Stimulated activated CD8-positive, alpha-beta memory T cell treated with anti-CD3 and anti-CD28 coated beads, Interleukin-7, amount 100 ng/mL, for 48 hours (primary cell): ENCODE measurements around the gene BORCS6.

Experiments used
- DNase-seq, 2 donors: peaks; one replicate each; pipeline ENCODE4 v3.0.0-alpha.2; 2020; ENCODE audit warnings: low read depth in 1 of 2; ENCODE audit errors: extremely low read depth in 1 of 2

Gene BORCS6

DNA sequence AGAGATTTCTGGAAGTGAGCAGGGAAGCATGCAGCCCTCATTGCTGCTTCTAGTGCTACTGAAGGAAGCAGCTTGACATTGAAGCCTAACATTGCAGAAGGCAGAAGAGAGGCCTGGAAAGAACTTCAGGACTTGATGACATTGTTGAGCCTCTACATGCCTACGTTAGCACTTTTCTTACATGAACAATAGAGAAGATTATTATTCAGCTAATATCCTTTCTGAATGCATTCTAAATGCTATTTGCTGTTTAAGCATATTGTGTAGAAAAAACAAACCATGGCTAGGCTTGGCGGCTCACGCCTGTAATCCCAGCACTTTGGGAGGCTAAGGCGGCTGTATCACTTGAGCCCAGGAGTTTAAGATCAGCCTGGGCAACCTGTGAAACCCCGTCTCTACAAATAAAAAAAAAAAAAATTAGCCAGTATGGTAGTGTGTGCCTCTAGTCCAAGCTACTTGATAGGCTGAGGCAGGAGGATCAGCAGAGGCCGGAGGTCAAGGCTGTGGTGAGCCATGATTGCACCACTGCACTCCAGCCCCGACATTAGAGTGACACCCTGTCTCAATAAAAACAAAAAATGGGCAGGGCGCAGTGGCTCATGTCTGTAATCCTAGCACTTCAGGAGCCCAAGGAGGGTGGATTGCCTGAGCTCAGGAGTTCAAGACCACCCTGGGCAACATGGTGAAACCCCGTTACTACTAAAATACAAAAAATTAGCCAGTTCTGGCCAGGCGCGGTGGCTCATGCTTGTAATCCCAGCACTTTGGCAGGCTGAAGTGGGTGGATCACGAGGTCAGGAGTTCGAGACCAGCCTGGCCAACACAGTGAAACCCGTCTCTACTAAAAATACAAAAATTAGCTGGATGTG lies 22.6 kb upstream of the BORCS6 start:
- no peak for DNase-seq

DNA sequence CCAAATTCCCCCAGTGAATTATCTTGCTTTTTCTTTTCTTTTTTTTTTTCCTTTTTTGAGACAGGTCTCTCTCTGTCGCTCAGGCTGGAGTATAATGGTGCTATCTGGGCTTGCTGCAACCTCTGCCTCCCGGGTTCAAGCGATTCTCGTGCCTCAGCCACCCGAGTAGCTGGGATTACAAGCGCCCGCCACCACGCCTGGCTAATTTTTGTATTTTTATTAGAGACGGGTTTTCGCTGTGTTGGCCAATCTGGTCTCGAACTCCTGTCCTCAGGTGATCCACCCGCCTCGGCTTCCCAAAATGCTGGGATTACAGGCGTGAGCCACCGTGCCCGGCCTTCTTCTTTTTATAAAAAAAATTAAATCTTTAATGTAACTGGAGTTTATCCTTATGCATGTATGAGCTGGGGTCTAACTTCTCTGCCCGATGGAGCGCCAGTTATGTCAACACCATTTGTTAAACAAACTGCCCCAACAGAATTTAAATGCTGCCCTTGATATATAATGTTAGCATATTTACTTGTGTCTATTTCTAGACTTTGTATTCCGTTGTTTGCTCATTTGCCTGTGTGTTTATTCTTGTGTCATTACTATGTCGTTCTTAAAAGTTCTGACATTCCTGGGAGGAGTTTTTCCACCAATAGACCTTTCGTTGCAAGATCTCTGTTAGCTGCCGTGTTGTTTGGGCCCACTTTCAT lies 20.9 kb upstream of the BORCS6 start:
- DNase-seq, result no peak

DNA sequence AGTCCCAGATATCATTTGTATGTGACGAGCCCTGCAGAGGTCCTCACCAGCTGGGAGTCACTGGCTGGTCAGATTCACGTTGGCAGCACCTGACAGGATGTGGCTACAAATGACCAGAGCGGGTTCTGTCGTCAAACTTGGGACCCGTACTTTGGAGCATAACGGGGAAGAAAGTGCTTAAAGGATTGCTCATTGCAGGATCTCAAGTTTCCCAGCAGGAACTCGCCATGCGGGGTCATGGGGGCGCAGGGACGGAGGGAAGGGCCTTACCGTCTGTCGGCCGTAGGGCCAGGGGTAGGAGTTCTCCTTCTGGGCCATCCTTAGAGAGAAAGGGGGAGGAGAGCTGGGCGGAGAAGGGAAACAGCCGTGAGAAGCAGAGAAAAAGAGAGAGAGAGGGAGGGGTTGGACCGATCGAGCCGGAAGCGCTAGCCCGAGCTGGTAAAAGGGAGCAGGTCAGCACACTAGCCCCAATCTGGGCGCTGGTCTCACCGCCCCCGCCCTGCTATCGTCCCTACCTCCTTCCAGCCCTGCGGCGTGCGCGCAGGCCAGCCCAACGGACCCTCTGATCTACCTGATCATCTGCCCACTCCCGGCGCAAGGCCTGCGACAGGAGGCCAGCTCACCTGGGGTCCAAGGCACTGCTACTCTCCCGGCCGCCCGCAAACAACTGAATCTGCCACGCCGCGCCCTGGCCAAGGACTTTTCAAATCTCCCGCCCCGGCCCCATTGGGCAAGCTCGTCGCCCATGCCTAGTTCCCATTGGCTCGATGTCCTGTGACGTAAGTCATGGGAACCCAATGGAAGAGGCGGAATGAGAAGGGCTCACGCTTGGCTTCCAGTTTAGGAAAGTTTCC lies 20.2 kb upstream of the BORCS6 start, which contains the start of gene AURKB:
Gene AURKB, minus strand, starts transcription at position 669 of the 854 bp plus-strand sequence. Its CDS starts 351 bp downstream, at position 318.
- peak; percentile 80 to 93 for DNase-seq

DNA sequence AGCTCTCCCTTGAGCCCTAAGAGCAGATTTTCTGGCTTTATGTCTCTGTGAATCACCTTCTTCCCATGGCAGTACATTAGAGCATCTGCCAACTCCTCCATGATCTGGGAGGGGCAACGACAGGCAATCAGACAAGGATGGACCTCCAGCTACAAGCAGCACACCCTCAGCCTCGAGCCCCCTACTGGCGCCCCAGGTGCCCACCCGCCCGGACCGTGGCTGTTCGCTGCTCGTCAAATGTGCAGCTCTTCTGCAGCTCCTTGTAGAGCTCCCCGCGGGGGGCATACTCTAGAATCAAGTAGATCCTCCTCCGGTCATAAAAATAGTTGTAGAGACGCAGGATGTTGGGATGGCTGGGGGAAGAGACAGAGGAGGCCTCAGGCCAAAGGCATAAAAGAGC lies 16.6 kb upstream of the BORCS6 start:
- no peak for DNase-seq

DNA sequence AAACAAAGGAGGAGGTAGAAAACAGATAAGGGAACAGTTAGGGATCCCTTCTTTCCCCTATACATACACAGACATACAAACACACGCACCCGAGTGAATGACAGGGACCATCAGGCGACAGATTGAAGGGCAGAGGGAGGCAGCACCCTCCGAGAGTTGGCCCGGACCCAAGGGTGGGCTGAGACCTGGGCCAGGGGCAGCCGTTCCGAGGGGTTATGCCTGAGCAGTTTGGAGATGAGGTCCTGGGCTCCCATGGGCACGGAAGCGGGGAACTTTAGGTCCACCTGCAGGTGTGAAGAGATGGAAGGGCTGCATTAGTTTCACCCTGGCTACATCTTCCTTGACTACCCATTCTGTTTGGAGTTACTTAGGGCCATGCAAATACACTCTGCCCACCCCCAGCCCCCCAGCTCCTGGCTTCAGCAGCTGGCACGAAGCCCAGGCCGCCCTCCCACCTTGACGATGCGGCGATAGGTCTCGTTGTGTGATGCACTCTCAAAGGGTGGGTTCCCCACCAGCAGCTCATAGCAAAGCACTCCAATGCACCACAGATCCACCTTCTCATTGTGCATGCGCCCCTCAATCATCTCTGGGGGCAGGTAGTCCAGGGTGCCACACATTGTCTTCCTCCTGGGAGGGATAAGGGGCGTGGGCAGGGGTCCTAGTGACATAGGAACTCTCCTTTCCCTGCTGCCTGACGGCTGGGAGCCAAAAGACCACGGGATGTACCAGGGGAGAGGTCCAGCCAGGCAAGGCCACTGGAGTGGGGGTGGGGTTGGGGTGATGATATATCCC lies 15.0 kb upstream of the BORCS6 start:
- no peak for DNase-seq

DNA sequence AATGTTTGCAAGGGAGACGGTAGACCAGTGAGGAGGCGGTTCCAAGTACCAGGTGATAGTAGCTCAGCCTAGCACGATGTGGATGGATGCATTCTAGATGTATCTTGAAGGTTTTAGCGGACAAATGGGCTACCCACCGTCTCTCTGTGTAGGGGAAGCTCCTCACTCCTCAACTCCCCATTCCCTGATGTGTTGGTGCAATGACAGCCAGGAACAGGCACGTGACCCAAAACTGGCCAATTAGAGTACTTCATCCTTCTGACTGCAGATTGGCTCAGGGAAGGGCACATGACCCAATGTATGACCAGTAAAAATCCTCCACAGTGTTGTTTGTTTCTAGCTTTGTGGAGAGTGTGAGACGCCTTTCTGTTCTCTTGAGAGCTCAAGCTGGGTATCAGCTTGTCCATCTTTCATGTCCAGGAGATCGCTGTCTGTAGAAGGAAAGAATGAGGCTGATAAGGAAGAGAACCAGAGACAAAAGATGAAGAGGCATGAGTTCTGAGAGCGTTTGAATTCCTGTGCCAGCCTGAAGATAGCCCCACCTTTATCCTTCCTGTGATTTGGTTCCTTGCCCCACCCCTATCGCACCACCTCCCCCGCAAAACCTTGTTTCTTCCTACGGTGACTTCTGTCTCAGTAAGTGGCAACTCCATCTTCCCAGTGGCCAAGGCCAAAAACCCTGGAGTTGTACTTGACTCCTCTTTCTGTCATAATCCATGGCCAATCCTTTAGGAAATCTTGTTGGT lies 2.3 kb upstream of the BORCS6 start:
- DNase-seq, result peak in 1 of 2 donors; percentile 57

DNA sequence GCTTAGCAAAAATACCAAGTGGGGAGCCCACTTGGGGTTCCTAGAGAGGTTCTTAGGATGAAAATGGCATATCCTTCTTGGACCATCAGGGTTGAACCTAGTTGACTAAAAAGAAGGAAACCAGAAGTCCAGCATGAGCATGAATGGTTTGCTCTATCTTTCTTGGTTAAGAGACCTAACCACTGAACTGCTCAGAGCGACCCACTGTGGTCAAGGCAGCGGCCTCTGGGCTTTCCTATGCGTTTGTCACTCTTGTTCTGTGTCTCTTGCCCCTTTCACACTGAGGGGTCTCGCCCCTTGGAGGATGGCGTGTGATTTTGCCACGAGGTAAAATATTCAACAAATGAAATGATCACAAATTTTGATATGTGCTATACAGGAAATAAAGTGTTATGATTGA lies 526 bp upstream of the BORCS6 start:
- DNase-seq, result no peak

DNA sequence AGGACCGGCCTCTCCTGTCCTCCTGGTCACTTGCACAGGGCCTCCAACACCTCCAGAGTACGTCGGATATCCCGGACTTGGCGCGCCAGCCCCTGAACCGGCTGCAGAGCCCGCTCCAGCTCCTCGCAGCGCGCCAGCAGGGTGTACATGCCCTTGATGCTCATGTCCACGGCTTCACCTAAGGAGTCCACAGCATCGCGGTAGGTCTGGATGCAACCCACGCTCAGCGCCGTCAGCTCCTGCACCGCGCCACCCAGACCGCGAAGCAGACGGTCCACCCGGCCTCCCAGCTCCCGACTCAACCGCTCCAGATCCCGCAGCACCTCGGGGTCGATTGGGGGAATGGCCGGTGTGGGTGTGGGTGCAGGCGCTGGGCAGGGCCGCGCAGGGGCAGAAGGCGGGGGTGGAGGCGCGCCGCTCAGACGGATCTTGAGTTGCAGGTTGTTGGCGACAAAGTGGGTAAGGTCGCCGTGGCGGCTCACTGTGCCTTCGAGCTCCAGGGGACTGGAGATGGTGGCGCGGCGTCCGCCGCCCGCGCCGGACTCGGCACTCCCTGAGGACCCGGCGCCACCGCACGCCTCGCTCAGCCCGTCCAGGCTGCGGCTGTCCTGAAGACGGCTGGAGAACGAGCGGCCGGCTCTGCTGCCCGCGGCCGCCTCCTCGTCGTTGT lies 804 bp downstream of the BORCS6 start:
- DNase-seq, result no peak

DNA sequence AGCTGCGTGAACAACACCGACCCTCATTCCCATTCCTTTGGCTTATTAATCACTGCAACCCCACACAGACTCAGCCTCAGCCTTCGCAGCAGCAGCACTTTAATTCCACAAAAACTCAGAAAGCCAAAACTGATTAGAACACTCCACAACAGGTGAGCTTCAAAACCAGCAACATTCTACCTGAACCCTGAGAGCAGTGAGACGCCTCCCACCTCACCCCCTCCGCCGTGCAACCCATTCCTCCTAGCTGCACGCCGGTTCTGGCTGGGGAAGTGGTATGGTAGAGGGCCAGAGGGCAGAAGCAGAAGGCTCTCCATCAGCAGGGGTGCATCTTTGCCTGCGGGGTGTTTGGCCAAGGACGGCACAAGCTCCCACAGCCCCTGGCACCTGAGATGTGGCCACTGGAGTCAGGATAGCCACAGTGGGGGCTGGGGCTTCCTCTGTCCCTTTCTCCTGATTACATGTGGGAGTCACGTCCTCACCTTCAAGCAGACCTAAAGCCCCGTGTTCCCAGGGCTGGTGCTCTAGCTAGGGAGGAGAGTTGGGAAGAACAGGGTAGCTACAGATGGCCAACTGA lies 1.6 kb downstream of the BORCS6 start:
- DNase-seq, result no peak

DNA sequence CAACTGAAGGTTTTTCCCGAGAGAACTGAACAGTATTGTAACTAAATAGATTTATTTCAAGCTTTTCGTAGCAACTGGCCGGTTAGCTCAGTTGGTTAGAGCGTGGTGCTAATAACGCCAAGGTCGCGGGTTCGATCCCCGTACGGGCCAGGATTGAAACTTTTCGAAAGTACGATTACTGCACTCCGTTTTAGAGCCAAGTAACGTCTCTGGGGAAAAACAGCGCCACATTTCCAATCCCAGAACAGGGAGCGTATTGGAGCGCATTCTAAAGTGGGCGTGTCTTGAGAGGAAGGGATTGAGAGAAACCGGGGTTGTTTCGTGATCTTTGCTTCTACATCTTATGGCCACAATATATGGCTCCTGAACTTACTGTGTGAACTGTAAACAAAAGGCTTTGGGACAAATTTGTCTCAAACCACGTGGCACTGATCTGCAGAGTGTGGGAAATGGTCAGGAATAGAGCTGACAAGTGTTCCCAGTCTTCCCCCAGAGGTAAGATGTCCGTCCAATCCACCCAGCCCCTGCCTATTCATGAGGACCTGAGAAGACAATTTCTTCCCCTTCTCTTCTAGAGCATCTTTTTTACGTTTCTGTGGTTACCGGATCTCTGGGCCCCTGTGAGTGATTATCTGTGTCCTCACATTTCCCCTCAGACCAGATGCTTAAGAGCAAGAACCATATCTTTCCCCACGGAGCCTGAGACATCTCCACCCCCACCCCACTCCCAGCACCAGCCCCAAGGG lies 2.3 kb downstream of the BORCS6 start:
- peak; percentile 75 to 86 for DNase-seq

DNA sequence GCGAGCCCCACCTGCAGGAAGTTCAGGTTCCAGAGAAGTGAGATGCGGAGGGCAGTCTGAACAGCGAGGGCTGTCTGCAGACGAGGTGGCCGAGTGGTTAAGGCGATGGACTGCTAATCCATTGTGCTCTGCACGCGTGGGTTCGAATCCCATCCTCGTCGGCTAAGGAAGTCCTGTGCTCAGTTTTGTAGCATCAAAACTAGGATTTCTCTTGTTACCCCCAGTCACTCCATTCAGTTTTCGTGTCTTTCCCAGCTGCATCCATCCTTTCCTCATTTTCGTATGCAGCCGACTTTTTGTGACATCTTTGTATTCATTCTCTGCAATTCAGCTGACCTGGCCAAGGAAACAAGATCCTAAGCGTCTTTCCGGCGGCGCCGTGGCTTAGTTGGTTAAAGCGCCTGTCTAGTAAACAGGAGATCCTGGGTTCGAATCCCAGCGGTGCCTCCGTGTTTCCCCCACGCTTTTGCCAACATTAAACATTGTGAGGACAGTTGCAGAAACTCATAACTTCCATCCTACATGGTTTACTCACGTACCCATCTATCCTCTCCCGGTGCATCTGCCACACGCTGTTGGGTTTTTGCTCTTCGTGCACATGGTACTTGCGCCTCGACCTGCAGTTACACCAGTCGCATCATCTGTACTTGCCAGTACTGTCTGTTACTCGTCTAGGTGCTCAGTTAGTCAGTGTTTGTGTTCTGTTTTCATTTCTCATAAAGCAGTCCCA lies 3.0 kb downstream of the BORCS6 start:
- DNase-seq, result peak; percentile 86 to 91

DNA sequence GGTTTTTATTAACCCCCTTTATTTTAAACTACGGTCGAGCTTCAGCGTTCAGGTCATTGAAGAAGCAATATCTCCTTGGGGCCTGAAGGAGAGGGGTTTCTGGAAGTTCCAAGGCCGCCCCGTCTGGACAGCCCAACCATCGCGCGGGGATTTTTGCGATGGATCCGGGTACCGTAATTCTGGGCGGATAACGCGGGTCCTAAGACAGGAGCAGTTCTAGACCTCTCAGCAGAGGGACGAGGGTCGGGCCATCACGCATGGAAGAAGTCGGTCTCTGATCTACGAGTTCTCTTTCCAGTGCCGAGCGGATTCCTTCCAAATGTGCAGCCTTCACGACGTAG lies 3.6 kb downstream of the BORCS6 start:
- DNase-seq, result no peak

DNA sequence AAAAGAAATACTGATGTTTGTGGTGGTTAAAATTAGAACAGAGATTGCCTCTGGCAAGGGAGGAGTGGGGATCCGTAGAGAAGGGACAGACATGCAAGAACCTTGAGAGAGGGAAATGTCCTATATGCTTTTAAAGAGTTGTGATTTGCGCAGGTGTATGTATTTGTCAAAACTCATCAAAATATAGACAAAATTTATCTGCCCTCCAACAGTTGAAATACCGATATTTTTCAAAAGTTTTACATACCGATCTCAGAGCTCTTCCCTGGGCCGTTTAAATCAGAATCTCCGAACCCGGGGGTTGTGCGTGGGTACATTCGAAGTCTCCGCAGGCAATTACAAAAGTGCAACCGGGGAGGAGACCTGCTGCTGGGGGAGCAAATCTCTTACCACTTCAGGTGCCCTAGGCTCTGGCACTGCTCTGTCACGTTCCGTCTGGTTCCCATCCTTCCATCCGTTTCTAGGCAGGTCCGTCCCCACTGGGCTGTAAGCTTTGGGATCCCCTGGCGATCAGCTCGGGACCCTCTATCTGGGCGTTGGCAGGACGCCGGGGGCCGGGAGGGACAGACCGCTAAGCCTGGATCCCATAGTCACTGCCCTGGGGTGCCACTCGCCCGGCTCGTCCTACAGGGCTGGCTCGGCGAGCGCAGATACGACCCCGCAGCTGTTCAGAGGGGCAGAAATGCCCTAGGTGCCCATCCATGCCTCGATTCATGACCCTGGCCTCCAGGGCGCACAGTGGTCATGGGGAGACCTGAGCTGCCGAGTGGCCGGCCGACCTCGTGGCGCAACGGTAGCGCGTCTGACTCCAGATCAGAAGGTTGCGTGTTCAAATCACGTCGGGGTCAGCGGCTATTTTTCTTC lies 4.2 kb downstream of the BORCS6 start:
- peak; percentile 80 to 86 for DNase-seq

DNA sequence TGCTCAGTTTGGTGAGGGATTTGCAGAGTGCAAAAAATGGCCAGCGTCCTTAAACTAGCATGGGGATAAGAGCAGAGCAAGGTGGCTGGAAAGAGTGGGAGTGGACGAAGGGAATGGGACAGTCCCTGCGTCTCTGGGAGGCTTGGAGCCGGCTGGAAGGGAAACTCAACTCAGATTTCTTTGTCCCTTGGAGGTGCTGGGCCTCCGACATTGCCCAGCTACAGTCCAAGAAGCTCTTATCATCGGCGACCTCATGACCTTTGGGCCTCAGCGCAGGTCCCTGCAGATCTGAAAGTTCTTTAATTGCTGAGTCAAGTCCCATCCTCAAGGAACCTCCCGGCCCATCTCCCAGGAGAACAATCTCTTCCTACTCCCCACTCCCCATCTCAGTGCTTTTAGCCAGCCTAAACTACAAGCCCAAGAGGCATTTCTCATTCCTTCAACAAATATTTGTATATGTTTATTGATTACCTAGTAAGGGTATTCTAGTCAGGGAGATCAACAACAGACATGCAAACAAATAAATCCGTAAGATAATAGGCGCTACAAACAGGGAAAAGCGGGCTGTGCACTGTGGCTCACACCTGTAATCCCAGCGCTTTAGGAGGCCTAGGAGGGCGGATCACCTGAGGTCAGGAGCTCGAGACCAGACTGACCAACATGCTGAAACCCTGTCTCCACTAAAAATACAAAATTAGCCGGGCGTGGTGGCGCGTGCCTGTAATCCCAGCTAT lies 12.8 kb downstream of the BORCS6 start:
- no peak for DNase-seq

DNA sequence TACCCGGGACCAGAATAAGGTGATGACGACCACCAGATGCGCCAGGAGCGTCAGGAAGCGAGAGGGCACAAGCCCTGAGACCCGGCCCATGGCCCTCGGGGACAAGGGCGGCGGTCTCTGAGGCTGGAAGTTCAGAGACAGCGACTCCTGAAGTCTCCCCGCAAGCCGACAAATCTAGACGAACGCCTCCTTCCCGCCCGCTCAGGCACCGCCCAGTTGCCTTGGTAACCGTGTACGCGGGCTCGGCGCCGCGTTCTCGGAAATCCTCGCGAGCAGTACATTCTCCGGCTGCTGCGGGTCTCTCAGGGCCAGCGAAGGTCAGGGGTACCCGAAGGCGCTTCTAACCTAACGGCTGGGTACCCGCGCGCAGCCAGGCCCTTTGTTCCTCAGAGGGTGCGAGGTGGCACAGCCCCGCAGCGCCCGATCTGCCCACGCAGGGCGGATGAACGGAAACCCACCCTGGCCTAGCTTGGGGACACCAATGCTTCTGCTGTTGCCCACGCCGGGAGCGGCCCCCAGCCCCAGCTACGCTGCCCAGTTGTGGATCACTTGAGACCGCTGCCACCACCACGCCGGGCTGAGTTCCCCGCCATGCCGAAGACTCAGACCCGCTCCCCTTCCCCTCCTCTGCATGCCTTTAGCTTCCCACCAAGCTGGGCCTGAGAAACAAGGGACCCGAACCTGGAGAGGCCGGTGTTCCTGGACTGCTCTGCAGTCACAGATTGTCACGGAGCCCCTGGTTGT lies 13.6 kb downstream of the BORCS6 start, which contains the start of gene TMEM107:
Gene TMEM107, minus strand, starts transcription at position 184 of the 744 bp plus-strand sequence. Its CDS starts 94 bp downstream, at position 90.
- DNase-seq, result peak in 1 of 2 donors; percentile 82
